Fibroblast of the aortic adventitia (primary cell): ENCODE data around the gene EEF1A2. TPM values are rescaled to one million over a fixed set of nuclear protein-coding genes. Genes with fewer than 3 reads are reported as not detected.

Source experiments
- DNase-seq: peaks from one replicate; pipeline ENCODE4 v3.0.0-alpha.2; 2010; ENCODE audit warnings: low read depth
- H3K4me3 ChIP-seq: 2 replicates; pipeline ENCODE4 v1.5.1; 2011; ENCODE audit warnings: low read depth, mild to moderate bottlenecking, control low read depth, low read length, moderate library complexity
- CTCF ChIP-seq: IDR thresholded peaks from 2 replicates; pipeline ENCODE4 v1.5.1; 2011; ENCODE audit warnings: mild to moderate bottlenecking, low read length, control low read depth, inconsistent platforms; ENCODE audit not compliant: insufficient read depth
- total RNA-seq: library from RNA; depleted of rRNA; stranded (reverse); fragments of >200 nt; gene quantifications from 2 replicates; pipeline ENCODE4 v1.2.3, GENCODE V29; 2012; ENCODE audit warnings: low replicate concordance

Gene EEF1A2
- total RNA-seq, 1 donor = 0.18 TPM

- no peak overlapping the region for H3K4me3 ChIP-seq
- TF ChIP-seq CTCF = no peak
- DNase-seq = no peak
Measured at GRCh38 chr20:63532449-63532971, 33.6 kb upstream of the EEF1A2 start.

- no peak for DNase-seq
- TF ChIP-seq CTCF = no peak
Measured at GRCh38 chr20:63531686-63532448, 33.0 kb upstream of the EEF1A2 start.

GRCh38 chr20:63530788-63531160 is 31.9 kb upstream of the EEF1A2 start:
- DNase-seq = no peak
- no peak for TF ChIP-seq CTCF

More at GRCh38 chr20:63531686-63532448, 33.0 kb upstream of the EEF1A2 start:
- H3K4me3 ChIP-seq = no peak overlapping the region

GRCh38 chr20:63529861-63530787 is 31.2 kb upstream of the EEF1A2 start:
- no peak for TF ChIP-seq CTCF
- no peak for DNase-seq
- H3K4me3 ChIP-seq = no peak overlapping the region

More at GRCh38 chr20:63530788-63531160, 31.9 kb upstream of the EEF1A2 start:
- no peak overlapping the region for H3K4me3 ChIP-seq

- no peak for TF ChIP-seq CTCF
- DNase-seq = no peak
Measured at GRCh38 chr20:63529180-63529860, 30.4 kb upstream of the EEF1A2 start.

GRCh38 chr20:63527184-63527583 is 28.3 kb upstream of the EEF1A2 start:
- no peak for TF ChIP-seq CTCF
- H3K4me3 ChIP-seq = no peak overlapping the region
- DNase-seq = no peak

More at GRCh38 chr20:63529180-63529860, 30.4 kb upstream of the EEF1A2 start:
- no peak overlapping the region for H3K4me3 ChIP-seq
